Small intestine (tissue), 7 donors: ENCODE results near the gene VDR. TPM values are rescaled to one million over a fixed set of nuclear protein-coding genes. Genes with fewer than 3 reads are reported as not detected.

ENCODE experiments used
- DNase-seq, 2 donors: peaks; one replicate each; pipeline versions ENCODE4 v3.0.0 to v3.0.0-alpha.2; 2013
- FAIRE-seq: peaks from 2 replicates; lab custom pipeline; 2012; peaks lifted over from hg19 to GRCh38; lab: Jason Lieb, UNC
- H3K27ac ChIP-seq, 3 donors: one replicate each; pipeline ENCODE4 v1.5.1; 2013; ENCODE audit warnings: low read length in 2 of 3, mild to moderate bottlenecking in 2 of 3, control low read depth in 1 of 3, inconsistent platforms in 1 of 3, low read depth in 1 of 3, moderate library complexity in 1 of 3
- H3K27me3 ChIP-seq, 3 donors: one replicate each; pipeline ENCODE4 v1.6.1; 2013; ENCODE audit warnings: low read length in 3 of 3, inconsistent platforms in 1 of 3; ENCODE audit not compliant: control insufficient read depth in 3 of 3, insufficient read depth in 3 of 3
- H3K36me3 ChIP-seq, 3 donors: one replicate each; pipeline ENCODE4 v1.6.1; 2013; ENCODE audit warnings: low read length in 3 of 3, inconsistent platforms in 1 of 3, low read depth in 1 of 3, mild to moderate bottlenecking in 1 of 3, moderate library complexity in 1 of 3; ENCODE audit not compliant: control insufficient read depth in 3 of 3, insufficient read depth in 2 of 3
- H3K4me1 ChIP-seq, 3 donors: one replicate each; pipeline ENCODE4 v1.6.1; 2013; ENCODE audit warnings: low read length in 2 of 3, inconsistent platforms in 1 of 3, low read depth in 1 of 3, mild to moderate bottlenecking in 1 of 3, moderate library complexity in 1 of 3; ENCODE audit not compliant: control insufficient read depth in 3 of 3, insufficient read depth in 2 of 3
- H3K4me3 ChIP-seq, 3 donors: one replicate each; pipeline ENCODE4 v1.5.1; 2013; ENCODE audit warnings: low read length in 3 of 3, control low read depth in 1 of 3, inconsistent platforms in 1 of 3, low read depth in 1 of 3, mild to moderate bottlenecking in 1 of 3, moderate library complexity in 1 of 3
- H3K9me3 ChIP-seq, 2 donors: one replicate each; pipeline ENCODE4 v1.6.1; 2013; ENCODE audit warnings: low read depth in 1 of 2, low read length in 1 of 2; ENCODE audit not compliant: control insufficient read depth in 2 of 2, insufficient read depth in 1 of 2
- WGBS, 3 donors: extraction: QIAGEN DNeasy Blood & Tissue Kit; methylation state at CpG; one replicate each; pipeline ENCODE4 v1.1.7; 2013; 5-methylcytosine and 5-hydroxymethylcytosine counted together
- polyA plus RNA-seq, 4 donors: library from polyadenylated mRNA; stranded (reverse) in 3 of 4; unstranded in 1 of 4; fragments of 200-250 nt in 3 of 4; fragments of 120-200 nt in 1 of 4; gene quantifications; one replicate each; pipeline versions ENCODE4 v1.2.1 to v1.2.3, GENCODE V29; 2013
- donor health status: healthy with polysubstance abuse.
- donor health status: control.
- donor health status: control.
- donor health status: Bipolar disorder and iron deficiency.
- donor health status: healthy.

Gene VDR
- polyA plus RNA-seq, 4 donors: 16.6 to 61.0 (median 41.9) TPM

DNA sequence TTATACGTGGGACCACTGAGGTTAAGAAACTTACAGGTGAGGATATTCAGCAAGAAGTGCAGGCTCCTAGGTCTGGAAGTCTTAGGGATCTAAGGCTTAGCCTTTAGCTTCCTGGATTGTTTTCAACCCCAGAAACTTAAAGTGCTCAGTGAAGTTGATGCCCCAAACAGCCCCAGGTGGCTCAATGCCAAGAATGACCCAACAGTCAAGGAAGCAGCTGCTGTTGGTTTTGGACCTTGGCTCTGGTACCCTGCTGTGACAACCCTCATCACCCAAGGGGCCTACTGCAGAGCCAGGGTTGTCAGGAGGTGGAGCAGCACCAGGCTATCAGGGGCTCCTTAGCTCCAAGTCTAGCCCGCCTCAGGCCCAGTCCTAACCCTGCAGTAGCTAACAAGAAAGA is 36.8 kb downstream of the VDR start:
- no peaks in the 10 kb centered on the region for H3K9me3 ChIP-seq
- no peak for FAIRE-seq
- H3K4me1 ChIP-seq: peaks cover 0 to 2% (median 0%) of the 10 kb centered on the region in 3 donors
- peaks cover 5 to 46% (median 18%) of the 10 kb centered on the region in 3 donors for H3K36me3 ChIP-seq
- no peak for DNase-seq
- peak overlapping the region in 1 of 3 donors; percentile 51 for H3K27ac ChIP-seq
- no peak overlapping the region for H3K4me3 ChIP-seq
- H3K27me3 ChIP-seq: no peaks in the 10 kb centered on the region
- 70 to 85% (median 73%) methylated on average over 2 of the region's 2 CpGs for WGBS, 3 donors

DNA sequence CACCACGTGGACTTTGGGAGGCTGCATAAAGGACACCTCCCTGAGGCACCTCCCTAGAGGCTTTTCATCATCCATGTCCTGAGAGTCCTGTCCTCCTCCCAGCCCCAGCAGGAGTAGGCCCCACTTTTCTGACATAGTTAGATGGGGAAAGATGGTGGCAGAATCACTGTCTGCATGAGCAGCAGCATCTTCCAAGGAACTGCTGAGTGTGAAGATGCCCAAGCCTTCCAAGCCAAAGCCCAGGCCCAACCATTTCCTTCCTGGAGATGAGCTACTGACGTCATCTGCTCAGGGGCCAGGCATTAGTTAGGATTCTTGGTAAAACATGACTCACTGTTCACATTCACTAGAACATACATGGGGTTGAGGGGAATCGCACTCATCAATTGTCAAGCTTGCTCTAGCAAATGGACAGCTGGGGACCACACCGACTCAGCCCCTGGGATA is 37.3 kb downstream of the VDR start:
- peak overlapping the region in 1 of 3 donors; percentile 51 for H3K27ac ChIP-seq
- peaks cover 0 to 4% (median 2%) of the 10 kb centered on the region in 3 donors for H3K4me1 ChIP-seq
- peaks cover 5 to 50% (median 18%) of the 10 kb centered on the region in 3 donors for H3K36me3 ChIP-seq
- H3K4me3 ChIP-seq: no peak overlapping the region
- FAIRE-seq (no peak), DNase-seq (no peak)
- 64 to 84% (median 68%) methylated on average over 4 of the region's 4 CpGs for WGBS, 3 donors
- no peaks in the 10 kb centered on the region for H3K27me3 ChIP-seq
- no peaks in the 10 kb centered on the region for H3K9me3 ChIP-seq

DNA sequence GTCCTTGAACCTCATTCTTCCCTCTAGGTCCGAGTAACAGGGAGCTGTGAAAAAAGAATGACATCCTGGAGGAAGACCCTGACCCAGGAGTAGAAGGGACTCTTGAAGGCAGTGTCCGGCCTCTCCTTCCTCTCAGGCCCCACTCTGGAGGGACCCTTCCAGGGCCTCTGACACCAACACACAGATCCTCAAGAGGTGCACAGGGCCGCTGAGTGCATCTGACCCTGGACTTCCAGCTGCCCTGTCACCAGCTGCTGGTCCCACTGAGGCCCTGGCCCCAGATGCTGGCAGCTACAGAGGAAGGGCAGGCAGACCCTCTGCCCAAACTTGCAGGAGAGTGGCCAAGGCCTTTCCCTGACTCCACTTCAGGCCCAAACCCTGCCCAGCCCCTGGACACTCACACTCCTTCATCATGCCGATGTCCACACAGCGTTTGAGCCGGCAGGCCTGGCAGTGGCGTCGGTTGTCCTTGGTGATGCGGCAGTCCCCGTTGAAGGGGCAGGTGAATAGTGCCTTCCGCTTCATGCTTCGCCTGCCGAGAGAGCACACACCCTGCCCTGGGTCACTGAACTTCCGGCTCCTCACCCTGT is 40.1 kb downstream of the VDR start:
- Histone ChIP-seq H3K4me1 (peaks cover 0 to 9% (median 4%) of the 10 kb centered on the region in 3 donors), H3K27me3 (no peaks in the 10 kb centered on the region), H3K4me3 (no peak overlapping the region), H3K27ac (no peak overlapping the region), H3K36me3 (peaks cover 5 to 49% (median 17%) of the 10 kb centered on the region in 3 donors), H3K9me3 (no peaks in the 10 kb centered on the region)
- no peak for DNase-seq
- no peak for FAIRE-seq
- WGBS, 3 donors: 78 to 90% (median 87%) methylated on average over 11 to 14 of the region's 14 CpGs

DNA sequence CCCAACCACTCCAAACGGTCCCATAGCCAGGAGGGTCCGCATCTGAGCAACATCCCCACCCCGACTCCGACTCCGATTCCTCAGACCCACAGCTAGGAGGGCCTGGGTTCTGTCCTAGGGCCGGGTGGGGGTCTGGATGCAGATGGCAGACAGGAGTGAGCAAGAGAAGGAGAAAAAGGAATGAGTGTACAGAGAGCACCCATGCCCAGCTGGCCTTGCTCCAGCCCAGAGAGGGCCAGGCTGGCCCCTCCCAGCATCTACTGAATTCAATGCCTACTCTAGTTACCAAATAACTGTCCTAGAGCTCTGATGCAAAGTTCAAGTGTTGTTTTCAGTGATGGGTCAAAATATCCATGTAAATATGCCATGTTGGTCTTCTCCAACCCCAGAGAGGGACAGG is 40.8 kb downstream of the VDR start:
- H3K9me3 ChIP-seq: no peaks in the 10 kb centered on the region

DNA sequence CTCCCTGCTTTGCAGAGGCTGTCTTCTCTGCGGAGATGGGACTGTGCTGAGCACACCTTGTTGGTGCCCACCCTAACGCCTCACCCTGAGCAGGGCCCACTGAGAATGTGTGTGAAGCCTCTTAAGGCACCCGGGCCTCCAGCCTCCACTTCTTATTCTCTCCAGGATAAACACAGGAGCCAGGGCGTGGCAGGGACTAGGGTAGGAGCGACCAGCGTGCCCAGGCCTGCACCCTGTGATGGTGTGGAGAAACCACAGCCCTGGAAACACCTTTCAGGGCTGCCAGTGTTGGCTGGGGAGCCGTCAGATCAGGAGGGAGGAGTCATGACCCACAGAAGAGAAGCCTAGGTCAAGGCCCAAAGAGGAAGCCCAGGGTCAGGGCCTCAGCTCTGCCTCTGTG is 41.3 kb downstream of the VDR start:
- H3K27me3 ChIP-seq: no peaks in the 10 kb centered on the region
- no peaks in the 10 kb centered on the region for H3K9me3 ChIP-seq
- FAIRE-seq (no peak), DNase-seq (peak in 1 of 2 donors; percentile 28)
- WGBS, 3 donors: 47 to 68% (median 64%) methylated on average over 7 of the region's 7 CpGs
- peak overlapping the region in 1 of 3 donors; percentile 3 for H3K27ac ChIP-seq
- peaks cover 5 to 52% (median 12%) of the 10 kb centered on the region in 3 donors for H3K36me3 ChIP-seq
- no peak overlapping the region for H3K4me3 ChIP-seq
- peaks cover 0 to 9% (median 6%) of the 10 kb centered on the region in 3 donors for H3K4me1 ChIP-seq

More for the DNA sequence above, 40.8 kb downstream of the VDR start:
- H3K27me3 ChIP-seq: no peaks in the 10 kb centered on the region
- H3K27ac ChIP-seq: no peak overlapping the region
- FAIRE-seq (no peak), DNase-seq (no peak)
- H3K4me1 ChIP-seq: peaks cover 0 to 9% (median 4%) of the 10 kb centered on the region in 3 donors
- H3K4me3 ChIP-seq: no peak overlapping the region
- peaks cover 5 to 52% (median 15%) of the 10 kb centered on the region in 3 donors for H3K36me3 ChIP-seq
- 82 to 88% (median 87%) methylated on average over 6 of the region's 6 CpGs for WGBS, 3 donors

DNA sequence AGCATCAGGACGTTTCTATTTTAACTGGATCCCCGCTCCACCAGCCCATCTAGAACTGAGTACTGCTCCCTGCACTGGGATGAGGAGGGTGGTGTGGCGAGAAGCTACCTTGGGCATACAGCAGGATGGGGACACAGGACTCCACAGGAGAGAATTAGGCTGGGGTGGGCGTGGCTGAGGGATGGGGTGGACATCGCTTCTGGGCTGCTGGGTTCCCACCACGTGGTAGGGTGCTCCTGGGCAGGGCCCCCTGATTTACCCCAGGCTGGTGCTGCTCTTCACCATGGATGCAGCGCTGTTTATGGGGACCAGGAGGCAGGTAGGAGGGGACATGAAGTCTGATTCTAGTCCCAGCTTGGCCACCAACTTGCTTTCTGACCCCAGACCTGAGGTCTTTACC is 41.9 kb downstream of the VDR start:
- 76 to 88% (median 83%) methylated on average over 7 of the region's 7 CpGs for WGBS, 3 donors
- no peaks in the 10 kb centered on the region for H3K9me3 ChIP-seq
- H3K27ac ChIP-seq: peak overlapping the region in 1 of 3 donors; percentile 3
- H3K4me3 ChIP-seq: no peak overlapping the region
- DNase-seq: no peak
- no peaks in the 10 kb centered on the region for H3K27me3 ChIP-seq
- no peak for FAIRE-seq
- peaks cover 5 to 51% (median 10%) of the 10 kb centered on the region in 3 donors for H3K36me3 ChIP-seq
- H3K4me1 ChIP-seq: peaks cover 0 to 10% (median 9%) of the 10 kb centered on the region in 3 donors

DNA sequence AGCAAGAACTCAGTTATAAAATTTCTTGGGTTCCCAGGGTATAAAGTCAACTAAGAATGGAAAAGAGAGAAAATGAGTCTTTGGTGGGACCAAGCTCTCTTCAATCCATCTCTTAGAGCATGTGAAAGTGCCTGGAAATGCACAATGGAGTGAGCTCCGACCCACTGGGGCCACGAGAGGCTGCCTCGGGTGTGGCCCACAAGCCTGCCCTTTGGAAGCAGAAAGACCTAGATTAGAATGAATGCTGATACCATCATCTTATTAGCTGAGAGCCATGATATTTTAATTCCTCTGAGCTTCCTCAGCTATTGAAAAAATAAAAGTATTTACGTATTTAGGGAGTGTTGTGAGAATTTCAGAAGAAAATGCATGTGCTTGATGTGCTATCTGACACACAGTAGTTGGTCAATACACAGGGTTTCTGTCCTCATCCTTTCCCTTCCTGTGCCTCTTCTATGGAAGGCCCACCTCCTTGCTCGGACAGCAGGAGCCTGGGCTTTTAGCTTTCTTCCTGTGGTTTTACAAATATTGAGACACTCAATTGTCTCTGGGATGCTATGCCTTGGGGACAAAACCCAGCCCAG is 42.5 kb downstream of the VDR start:
- DNase-seq: peak; percentile 21 to 67
- 45 to 63% (median 52%) methylated on average over 5 of the region's 5 CpGs for WGBS, 3 donors
- Histone ChIP-seq H3K4me1 (peaks cover 0 to 10% (median 9%) of the 10 kb centered on the region in 3 donors), H3K27ac (peak overlapping the region in 1 of 3 donors; percentile 3), H3K27me3 (no peaks in the 10 kb centered on the region), H3K36me3 (peaks cover 5 to 50% (median 13%) of the 10 kb centered on the region in 3 donors), H3K9me3 (no peaks in the 10 kb centered on the region), H3K4me3 (no peak overlapping the region)
- FAIRE-seq: no peak

DNA sequence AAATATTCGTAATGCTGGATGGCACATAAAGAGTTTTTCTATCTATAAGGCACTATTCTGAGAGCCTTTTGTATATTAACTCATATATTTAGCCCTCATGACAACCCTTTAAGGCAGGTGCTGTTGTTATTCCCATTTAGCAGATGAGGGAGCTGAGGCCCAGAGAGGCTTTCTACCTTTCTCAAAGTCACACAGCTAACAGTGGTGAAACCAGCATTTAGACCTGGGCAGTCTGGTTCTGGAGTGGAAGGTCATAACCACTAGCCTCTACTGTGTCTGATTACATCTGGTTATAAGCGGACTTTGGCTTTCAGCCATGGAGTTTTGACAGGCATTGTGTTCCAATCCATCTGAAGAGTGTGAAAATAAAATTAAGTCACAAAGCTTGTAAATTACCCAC is 43.9 kb downstream of the VDR start:
- Histone ChIP-seq H3K36me3 (peaks cover 6 to 53% (median 18%) of the 10 kb centered on the region in 3 donors), H3K4me1 (peaks cover 0 to 10% (median 9%) of the 10 kb centered on the region in 3 donors), H3K4me3 (no peak overlapping the region), H3K27me3 (no peaks in the 10 kb centered on the region), H3K9me3 (no peaks in the 10 kb centered on the region), H3K27ac (no peak overlapping the region)
- 50 to 65% (median 61%) methylated on average over 2 of the region's 2 CpGs for WGBS, 3 donors
- FAIRE-seq (no peak), DNase-seq (no peak)
